HG03575 (cell line): ENCODE data around the gene HOXB6.

Experiments
- ATAC-seq: cut with Tn5 transposase; IDR thresholded peaks from one replicate; pipeline ENCODE4 v1.9.1; 2021; ENCODE audit not compliant: unreplicated experiment, insufficient number of reproducible peaks, low FRiP score; ENCODE audit errors: extremely low read depth

HOXB6 gene

GRCh38 chr17:48571826-48572417 is 32.9 kb downstream of the HOXB6 start:
- no peak for ATAC-seq

GRCh38 chr17:48571024-48571818 is 33.6 kb downstream of the HOXB6 start:
- no peak for ATAC-seq

DNA sequence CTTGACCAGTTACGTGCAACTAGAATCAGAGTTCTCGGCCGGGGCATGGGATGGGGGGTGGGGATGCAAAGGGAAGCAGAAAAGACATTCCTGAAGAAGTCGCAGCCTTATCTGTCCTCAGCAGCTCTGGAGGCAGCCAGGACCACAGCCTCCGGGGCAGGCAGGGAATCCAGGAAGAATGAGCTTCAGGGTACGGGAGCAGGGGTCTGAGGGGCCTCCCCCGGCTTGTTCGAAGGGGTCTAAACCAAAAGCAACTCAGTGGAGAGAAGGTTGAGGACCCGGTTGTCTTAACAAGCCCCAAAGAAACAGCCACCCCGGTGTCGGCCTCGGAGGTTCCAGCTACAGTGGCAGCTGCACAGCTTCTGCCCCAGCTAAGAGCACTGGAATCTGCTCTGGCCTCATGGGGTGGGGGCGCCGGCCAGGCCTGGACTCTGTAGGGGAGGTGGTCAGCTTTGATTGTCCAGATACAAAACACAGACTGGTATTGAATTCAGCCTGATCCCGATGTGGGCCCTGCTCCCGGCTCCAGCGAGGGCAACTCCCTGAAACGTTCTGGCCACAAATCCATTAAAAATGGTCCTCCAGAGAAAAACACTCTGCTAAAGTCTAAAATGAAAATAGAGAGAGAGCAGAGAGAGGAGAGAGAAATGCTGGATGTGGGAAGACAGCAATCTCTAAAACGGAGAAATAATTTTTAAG is 34.3 kb downstream of the HOXB6 start:
- ATAC-seq: no peak

DNA sequence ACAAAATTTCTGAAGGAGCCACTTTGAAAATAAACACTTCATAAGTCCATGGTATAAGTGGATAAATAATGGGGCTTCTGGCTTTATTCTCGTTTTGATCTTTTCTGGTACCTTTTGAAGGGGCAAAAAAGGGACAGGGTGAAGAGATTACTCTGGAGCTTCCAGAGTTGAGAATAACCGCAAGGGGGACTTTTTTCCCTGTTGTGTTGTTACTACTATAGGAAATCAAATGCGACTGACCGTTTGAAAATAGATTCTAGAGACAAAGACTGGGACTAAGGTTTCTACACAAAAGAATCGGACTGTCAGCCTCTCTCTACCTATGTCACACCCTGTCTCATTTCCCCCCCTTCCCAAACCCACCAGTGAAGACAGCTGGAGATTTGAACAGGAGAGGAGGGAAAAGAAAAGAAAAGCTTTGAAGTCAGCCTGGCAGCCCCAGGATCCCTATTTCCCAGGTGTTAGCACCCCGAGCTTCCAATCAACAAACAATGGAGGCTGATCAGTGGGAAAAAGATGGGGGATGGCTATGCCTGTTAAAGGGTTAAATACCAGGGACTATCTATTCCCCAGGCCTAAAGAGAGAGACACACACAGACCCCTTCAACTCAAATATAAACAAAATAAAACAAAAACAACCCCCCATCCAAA is 35.0 kb downstream of the HOXB6 start:
- no peak for ATAC-seq

DNA sequence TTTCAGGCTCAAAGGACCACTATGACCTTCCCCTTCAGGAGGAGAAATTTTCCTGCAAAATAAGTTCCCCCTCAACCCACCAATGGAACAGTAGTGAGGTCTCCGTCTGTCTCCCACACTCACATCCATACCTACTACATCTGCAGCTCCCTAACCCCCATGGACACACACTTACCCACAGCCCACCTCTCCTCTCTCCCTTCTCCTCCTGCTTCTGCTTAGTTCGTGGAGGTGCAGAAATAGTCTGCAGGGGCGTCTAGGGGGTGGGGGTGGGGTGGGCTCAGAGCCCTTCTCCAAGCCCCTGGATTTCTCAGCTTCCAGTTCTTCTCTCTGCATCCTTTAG is 35.6 kb downstream of the HOXB6 start:
- ATAC-seq: no peak

- ATAC-seq: no peak
These were observed 36.1 kb downstream of the HOXB6 start for GRCh38 chr17:48568499-48569239.

DNA sequence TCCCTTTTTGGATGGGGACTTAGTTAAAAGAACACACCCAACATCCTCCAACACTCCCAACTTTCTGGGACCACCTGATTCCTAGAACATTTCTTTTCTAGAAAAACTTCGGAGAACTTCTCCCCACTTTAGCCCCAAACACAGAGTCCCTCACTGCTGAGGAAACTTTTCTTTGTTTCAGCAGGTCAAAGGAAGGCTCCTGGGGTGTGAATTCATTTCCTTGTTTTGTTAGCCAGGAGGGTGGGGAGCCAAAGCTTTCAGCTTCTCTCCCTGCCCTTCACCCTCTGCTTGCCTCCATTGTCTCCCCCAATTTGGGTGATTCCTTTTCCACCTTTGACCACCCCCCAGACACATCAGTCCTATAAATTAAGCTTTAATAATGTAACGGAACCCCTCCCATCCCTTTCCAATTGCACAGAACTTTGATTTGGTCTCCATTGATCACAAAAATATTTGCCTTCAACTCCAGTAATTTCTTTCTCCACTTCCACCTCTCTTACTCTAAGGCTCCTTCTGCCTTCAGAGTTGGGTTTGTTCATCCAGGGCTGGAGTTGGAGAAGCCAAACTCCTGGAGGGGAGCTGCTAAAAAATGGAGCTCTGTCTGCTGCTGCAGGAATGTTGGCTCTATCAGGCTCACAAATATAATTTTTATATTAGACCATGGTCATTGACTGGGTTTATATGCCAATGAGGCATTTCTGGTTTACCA is 37.0 kb downstream of the HOXB6 start:
- no peak for ATAC-seq

DNA sequence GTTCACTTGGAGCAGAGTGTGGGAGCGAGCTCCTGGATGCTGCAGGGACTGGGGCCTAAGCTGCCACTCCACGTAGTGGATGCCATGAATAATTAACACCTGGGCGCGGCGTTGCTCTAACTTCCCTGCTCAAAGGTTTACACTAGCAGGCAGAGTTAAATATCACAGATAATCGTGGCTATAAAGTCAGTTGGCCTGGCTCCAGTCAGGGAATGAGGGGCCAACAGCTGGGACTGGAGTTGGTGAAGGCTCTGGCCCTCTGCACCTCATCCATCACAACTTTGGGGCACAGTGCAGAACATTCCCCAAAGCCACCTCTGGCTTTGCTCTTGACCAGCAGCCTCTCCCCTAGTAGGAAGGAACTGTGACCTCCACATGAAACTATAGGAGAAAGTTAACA is 37.6 kb downstream of the HOXB6 start:
- ATAC-seq: no peak

- ATAC-seq: no peak
These were observed 38.1 kb downstream of the HOXB6 start for GRCh38 chr17:48566717-48567116.

DNA sequence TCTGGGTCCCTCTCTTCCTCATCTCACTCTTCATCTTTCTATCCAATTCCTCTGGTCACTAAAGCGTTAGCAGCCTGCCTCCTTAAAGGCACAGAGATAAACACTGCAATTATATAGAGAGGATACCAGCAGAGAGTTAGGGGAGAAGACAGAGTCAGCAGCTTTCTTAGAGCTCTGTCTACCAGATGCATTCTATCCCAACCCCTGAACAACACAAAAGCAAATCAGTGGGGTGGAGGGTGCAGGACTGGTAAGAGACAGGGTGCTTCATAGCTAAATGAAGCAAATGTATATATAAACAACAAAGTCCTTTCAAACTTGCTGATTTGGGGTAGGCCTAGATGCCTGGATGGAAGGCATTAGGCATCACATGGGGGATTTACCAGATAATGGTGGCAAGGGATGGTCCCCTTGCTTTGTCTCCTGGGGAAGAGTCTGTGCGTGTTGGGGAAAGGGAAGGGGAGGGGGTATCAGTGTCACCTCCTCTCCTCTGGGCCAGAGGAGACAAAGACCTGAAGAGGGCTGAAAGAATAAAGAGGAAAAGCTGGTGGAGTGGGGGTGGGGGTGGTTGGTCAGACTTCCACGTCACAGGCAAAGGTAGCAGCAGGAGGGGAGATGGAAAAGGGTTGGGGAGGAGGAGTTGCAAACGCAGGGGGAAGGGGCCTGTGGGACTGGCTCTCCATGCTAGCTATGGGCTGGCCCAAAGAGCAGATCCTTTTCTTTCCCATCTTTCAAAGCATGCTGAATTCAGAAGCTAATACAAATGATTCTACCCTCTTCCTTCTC is 38.7 kb downstream of the HOXB6 start:
- no peak for ATAC-seq

DNA sequence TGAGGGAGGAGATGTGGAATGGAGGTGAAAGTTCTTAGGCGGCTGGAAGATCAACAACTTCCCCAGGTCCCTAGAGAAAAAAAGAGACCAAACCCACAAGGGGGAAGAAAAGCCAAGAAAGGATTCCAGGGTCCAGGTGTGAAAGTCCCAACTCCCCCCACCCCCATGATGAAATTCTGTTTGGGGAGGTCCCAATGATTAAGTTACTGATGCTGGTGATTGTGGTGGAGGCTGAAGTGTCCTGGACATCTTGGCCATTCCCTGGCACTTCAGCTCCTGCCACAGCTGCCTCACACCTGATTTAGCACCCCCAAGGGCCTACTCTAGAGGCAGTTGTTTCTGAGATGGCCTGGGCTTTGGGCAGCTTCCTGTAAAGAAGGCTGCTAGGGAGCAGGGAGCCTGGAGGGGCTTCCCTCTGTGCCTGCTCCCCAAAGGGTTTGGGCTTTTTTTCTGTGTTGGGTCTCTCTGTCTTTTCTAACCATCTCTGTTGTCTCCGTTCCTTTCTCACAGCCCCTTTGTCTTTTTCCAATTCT is 39.7 kb downstream of the HOXB6 start:
- ATAC-seq: no peak

- ATAC-seq: no peak
These were observed 40.4 kb downstream of the HOXB6 start for GRCh38 chr17:48564188-48565021.

- ATAC-seq: no peak
These were observed 41.0 kb downstream of the HOXB6 start for GRCh38 chr17:48563867-48564187.

DNA sequence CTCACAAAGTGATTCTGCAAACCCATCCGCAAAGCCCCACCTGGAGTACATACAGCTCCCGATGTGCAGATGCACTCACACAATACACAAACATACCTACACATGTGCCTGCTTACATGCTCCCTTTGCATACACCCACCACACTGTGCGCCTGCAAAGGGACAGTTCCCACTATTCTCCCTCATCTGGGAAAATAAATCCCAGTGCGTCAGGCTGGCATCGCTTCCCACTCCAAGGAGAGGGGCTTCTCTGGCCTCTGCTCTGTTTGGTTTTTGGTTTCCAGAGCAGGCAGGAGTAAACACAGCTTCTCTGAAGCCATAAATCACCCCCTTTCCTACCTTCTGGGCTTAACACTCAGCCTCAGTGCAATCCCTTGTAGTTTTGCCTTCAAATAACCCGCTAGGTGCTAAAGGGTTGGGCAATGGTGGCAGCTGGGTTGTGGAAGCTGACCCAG is 41.4 kb downstream of the HOXB6 start:
- ATAC-seq: no peak

DNA sequence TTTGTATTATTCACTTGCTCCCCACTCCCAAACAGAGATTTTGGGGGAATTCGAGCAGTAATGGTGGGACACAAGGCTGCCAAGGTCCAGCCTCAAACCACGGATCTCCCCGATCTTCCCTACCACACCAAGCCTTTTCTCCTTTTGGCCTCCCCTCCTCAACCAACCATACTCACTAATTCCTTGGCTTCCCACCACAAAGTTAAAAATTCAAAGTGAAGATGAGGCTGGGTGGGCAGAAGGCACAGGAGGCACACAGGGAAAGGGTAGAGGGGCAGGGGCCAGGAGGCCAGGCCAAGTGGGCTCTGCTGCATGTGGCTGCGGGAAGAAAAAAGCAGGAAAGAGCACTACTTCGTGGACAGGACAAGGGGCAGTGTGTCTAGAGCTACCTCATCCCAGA is 41.9 kb downstream of the HOXB6 start:
- ATAC-seq: no peak

DNA sequence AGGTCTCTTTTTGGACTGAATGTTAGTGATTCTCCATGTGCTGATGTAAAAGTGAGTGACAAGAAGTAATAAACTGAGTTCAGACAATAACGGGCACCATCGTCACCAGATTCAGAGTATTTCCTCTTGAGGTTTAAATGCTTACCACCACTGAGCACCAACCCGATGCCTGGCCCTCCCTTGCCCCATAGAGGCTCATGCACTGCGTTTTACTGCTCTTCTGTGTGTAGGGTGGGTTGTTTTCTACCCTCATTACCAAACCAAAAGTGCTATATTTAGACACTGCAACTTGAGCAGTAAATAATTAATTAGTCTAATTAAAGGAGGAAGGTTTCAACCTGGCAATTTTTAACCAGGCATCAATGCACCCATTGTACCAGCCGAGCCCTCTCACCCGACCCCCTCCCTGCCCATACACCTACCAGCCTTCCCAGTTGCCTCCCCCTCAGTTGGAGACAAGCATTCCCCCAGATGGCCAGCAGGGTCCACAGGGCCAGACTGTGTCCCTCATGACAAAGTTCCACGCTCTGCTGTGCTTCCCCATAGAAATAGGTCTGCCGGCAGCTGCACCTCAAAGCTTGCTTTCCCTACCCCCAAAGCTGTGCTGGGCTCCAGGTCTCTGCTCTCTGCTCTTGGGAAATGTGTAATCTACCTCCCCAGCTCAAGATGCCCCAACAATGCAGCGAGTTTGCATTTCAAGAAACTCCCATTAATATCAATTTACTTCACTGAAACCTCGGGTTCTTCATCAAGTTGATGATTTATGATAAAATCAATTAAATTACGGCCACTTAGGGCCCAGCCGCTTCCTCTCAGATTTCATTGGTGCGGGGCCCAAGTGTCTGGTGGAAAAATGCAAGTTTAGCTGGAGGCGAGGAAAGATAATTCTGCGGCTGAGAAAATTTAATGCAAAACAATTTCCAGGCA is 42.6 kb downstream of the HOXB6 start:
- ATAC-seq: no peak
